ENCODE measurements around the gene RAMP3.

The RAMP3 gene

DNA sequence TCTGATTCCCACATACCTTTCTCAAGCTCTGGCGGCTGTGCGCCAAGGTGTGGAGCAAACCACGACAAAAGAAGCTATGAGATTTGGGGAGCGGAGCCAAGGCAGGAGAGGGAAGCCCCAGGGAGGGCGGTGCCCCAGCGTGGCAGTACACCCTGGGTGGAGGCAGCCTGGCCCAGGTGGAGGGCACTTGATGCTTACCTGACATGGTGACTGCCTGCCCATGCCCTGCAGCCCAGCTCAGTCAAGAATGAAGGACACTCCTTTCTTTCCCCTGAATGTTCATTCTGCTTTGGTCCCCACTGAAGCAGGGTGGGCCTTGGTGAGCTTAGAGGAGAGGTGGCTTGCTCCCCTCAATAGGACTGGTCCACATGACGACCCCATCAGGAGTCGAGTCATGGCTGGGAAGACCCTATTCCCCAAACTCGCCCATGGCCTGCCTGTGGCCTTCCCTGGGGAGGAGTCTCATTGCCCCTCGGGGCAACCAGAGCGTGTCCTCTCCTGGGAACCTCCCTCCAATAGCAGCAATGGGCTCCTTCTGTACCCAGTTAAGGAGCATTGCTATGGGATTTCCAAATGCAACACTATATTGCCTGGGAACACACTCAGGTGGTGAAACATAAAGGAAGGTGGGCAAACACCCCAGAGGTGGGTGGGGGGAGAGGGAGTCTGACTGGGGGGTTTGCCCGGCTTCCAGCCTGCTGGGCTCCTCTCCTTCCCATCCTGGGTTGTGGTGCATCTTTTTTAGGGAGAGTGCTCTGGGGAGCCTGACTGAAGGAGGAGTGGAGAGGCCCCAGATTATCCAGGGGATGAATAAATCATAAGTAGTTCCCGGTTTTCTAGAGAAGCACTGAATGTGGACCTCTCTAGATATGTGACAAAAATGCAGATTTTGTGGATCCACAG lies 22.7 kb downstream of the RAMP3 start:
- DNase-seq (ENCODE audit: low read depth), result no peak

DNA sequence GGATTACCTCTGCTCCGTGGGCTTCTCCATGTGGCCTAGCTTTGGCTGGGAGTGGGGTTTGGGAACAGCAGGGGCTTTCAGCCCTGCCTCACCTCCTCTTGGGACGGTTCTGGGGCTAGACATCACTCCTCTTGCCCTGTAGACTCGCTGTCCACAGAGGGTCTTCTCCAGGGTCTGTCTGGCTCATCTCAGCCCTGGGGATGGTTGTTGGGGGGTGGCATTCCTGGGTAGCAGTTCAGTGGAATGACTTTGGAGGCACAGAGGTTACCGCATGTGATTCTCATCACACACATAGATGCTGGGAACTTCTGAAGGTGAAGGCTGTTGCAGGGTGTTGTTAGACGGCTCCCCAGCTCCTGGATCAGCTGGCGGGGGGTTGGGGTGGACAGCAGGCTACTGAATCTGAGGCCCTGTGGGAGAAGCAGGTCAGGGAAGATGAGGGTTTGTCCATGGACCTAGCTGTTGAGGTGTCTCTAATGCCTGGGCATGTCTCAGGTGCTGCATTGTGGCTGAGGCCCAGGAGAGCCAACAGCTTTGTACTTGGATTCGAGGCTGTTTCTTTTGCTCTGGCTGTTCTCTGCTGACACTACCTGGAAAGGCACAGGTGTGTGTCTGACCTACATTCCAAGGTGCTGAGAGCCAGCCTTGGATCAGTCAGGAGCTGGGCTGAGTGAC lies 23.8 kb downstream of the RAMP3 start:
- DNase-seq (ENCODE audit: low read depth), result no peak

- DNase-seq (ENCODE audit: low read depth), result no peak
Measured at GRCh38 chr7:45181991-45182855, 24.6 kb downstream of the RAMP3 start.

- no peak for DNase-seq (ENCODE audit: low read depth)
Measured at GRCh38 chr7:45182856-45183710, 25.5 kb downstream of the RAMP3 start.

DNA sequence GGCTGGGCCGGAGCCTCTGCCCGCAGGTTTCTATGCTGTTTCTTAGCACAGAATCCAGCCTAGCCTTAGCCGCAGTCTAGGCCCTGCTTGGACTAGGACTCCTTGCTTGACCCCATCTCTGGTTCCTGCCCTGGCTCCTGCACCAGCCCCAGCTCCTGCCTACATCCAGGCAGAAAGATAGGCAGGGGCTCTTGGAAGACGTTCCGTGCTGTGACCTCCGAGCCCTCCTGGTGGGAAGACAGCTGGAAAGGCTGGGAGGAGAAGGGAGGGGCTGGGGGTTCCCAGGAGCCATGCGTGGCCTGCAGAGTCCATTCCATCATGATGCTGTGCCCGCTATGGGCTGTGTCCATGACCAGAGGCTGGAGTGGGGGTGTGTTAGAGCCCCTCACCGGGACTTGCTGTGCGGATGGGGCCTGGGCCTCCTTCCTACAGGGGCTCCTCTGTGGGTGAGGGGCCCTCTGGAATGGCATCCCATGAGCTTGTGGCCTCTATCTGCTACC lies 26.2 kb downstream of the RAMP3 start:
- no peak for DNase-seq (ENCODE audit: low read depth)

GRCh38 chr7:45184326-45185027 lies 26.9 kb downstream of the RAMP3 start:
- no peak for DNase-seq (ENCODE audit: low read depth)

DNA sequence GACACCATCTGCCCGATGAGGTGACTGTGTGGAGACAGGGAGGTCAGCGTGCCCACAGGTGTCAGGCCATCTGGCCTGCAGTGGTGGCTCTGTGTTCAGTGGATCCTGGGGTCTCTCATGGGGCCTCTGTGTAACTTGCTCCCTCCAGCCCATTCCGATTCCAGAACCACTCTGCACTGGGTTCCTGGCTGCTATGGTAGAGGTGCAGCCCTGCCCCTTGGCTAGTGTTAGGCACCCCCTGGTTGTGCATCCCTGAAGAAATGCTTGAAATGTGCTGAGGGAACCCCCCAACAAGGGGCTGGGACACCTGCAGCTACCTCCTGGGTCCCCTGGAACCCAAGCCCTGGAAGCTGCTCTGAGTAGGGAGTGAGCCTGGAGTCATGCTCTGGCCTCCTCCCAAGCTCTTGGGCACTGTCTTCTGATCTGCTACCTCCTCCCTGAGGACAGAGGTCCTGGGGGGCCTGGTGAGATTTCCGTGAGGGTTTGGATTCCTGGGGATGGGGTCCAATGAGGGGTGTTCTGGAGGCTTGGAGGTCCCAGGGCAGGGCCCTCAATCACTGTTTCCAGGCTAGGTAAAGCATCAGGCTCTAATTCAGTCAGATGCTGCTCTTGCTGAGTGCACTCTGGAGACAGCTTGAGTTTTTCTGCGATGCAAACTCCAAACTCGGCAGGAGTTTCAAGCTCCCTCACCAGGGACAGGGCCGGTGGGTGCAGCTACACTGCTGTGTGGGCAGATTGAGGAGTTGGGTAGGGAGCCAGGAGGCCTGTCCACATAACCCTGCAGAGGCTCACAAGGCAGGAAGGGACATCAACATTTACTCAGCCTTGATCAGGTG lies 27.7 kb downstream of the RAMP3 start:
- no peak for DNase-seq (ENCODE audit: low read depth)

DNA sequence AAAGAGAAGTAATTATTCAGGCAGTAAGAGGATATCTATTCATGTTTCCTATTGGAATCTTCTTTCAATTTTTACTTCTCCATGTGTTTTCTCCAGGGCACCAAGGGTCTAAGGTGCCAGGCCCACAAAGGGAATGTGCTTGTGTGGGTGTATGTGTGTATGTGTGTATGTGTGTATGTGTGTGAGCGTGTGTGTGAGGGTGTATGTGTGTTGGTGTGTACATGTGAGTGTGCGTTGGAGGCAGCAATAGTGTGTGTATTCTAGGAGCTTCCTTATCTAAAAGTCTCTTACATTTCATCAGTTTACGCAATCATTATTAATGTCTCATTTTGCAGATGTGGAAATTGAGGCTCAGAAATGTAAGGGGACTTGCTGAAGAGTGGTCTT lies 28.3 kb downstream of the RAMP3 start:
- DNase-seq (ENCODE audit: low read depth), result no peak

DNA sequence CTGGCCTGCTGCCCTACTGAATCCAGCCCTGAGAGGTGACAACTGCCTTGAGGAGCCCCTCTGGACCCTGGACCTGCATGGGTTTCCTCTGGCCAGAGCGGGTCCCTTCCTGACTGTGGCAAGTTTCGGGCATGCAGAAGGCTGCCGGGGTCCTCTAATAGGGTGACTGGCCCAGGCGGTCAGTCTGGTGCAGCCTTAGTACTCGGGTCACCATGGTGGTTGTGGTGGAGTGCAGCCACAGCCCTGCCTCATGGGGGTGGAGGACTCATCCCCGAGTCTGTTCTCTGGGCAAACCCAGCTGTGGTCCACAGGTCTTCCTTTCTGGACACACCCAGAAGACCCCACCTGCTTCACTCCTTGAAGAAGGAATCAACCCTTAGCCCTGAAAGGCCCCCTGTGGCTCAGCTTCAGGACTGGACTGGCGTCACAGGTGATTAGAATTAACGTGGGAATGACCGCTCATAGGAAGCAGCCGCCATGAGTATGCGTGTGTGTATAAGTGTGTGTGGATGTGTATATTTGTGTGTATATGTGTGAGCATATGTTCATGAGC lies 28.7 kb downstream of the RAMP3 start:
- DNase-seq (ENCODE audit: low read depth), result no peak

GRCh38 chr7:45187089-45187945 lies 29.7 kb downstream of the RAMP3 start:
- no peak for DNase-seq (ENCODE audit: low read depth)

- no peak for DNase-seq (ENCODE audit: low read depth)
Measured at GRCh38 chr7:45187946-45188411, 30.4 kb downstream of the RAMP3 start.

GRCh38 chr7:45188736-45189135 lies 31.1 kb downstream of the RAMP3 start:
- DNase-seq (ENCODE audit: low read depth), result no peak

GRCh38 chr7:45189151-45189970 lies 31.8 kb downstream of the RAMP3 start:
- no peak for DNase-seq (ENCODE audit: low read depth)

- DNase-seq (ENCODE audit: low read depth), result no peak
Measured at GRCh38 chr7:45190406-45191165, 33.0 kb downstream of the RAMP3 start.

- no peak for DNase-seq (ENCODE audit: low read depth)
Measured at GRCh38 chr7:45191396-45191795, 33.8 kb downstream of the RAMP3 start.

GRCh38 chr7:45192621-45193041 lies 35.0 kb downstream of the RAMP3 start:
- no peak for DNase-seq (ENCODE audit: low read depth)

DNA sequence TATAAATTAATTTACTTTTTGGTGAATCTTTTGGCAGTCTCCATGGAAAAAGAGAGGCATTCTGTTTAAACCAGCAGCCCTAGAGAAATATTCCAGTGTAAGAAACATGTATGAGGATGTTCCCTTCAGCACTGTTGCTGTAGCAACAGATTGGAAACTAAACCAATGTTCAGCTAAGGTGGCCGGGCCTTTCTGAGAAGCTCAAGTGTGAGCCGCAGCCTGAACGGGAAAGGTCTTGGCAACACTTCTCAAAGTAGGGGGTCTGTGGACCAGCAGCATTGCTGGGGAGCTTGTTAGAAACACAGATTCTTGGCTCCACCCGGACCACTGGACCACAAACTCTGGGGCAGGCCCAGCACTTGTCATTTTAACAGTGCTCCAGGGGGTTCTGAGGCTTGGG lies 36.2 kb downstream of the RAMP3 start:
- DNase-seq (ENCODE audit: low read depth), result no peak

All from fibroblast of the conjunctiva (primary cell).